K562 (cell line): Measurements from ENCODE around the gene MLN. TPM values are rescaled to one million over a fixed set of nuclear protein-coding genes. Genes with fewer than 3 reads are reported as not detected.

Experiments used
- ATAC-seq: fragments of 200-7000 bp; cut with Tn5 transposase; 3 replicates; pipeline ENCODE4 v1.9.1; 2020; ENCODE audit warnings: moderate library complexity
- BruUV-seq: library from RNA; stranded (reverse); fragments of 400-500 nt; replicated peaks from 2 replicates; lab custom pipeline; 2021; lab: Mats Ljungman, UMichigan
- CTCF ChIA-PET: fragments of 300-600 bp; formaldehyde crosslinking; extraction: SDS; loops from one replicate; lab custom pipeline; 2021; ENCODE audit warnings: low intra/inter-chr PET ratio; lab: Yijun Ruan, JAX
- POLR2A ChIA-PET: fragments of 300-600, 350-650 bp; sonication (Branson Sonifier 250); formaldehyde crosslinking; extraction: SDS; loops from one replicate; lab custom pipeline; 2021; ENCODE audit warnings: antibody characterized with exemption, inconsistent platforms; lab: Yijun Ruan, JAX
- DNase-seq, 4 experiments: peaks; one replicate each; pipeline versions ENCODE4 v3.0.0 to v3.0.0-alpha.2; 2011 to 2018; ENCODE audit warnings: low spot score in 3 of 4, mixed read lengths in 3 of 4; ENCODE audit errors: extremely low read depth in 1 of 4
- FAIRE-seq: peaks from 2 replicates; lab custom pipeline; 2011; peaks lifted over from hg19 to GRCh38; lab: Jason Lieb, UNC
- H2AFZ ChIP-seq: 2 replicates; pipeline ENCODE4 v1.6.0; 2011; ENCODE audit warnings: low read depth, low read length, control low read depth, inconsistent platforms
- H3K27ac ChIP-seq: fragments of 200-600 bp; 3 replicates; pipeline ENCODE4 v1.8.0; 2011; ENCODE audit warnings: low read depth, mild to moderate bottlenecking, control low read depth, inconsistent platforms, low read length, moderate library complexity, mixed read lengths; ENCODE audit errors: extremely low read depth
- H3K27me3 ChIP-seq, 2 experiments: fragments of 300-600 bp in 1 of 2; 2 replicates in 1 of 2; 3 replicates in 1 of 2; pipeline versions ENCODE4 v1.6.0 to v1.8.0; 2011; ENCODE audit warnings: inconsistent platforms in 2 of 2, low read length in 2 of 2, mild to moderate bottlenecking in 1 of 2, mixed read lengths in 1 of 2, moderate library complexity in 1 of 2; ENCODE audit not compliant: control insufficient read depth in 2 of 2, insufficient read depth in 2 of 2
- H3K36me3 ChIP-seq: fragments of 300-600 bp; 3 replicates; pipeline ENCODE4 v1.8.0; 2011; ENCODE audit warnings: mild to moderate bottlenecking, low read length, inconsistent platforms; ENCODE audit not compliant: control insufficient read depth, insufficient read depth
- H3K4me1 ChIP-seq, 2 experiments: fragments of 200-600 bp in 1 of 2; replicated peaks in 1 of 2; 2 replicates in 1 of 2; 3 replicates in 1 of 2; pipeline versions ENCODE4 v1.5.1 to v1.8.0; 2011; ENCODE audit warnings: inconsistent platforms in 2 of 2, low read length in 2 of 2, mild to moderate bottlenecking in 1 of 2, mixed read lengths in 1 of 2, moderate library complexity in 1 of 2; ENCODE audit not compliant: control insufficient read depth in 2 of 2, insufficient read depth in 2 of 2
- H3K4me2 ChIP-seq: 2 replicates; pipeline ENCODE4 v1.6.1; 2011; ENCODE audit warnings: low read length, control low read depth, inconsistent platforms, mixed read lengths; ENCODE audit not compliant: insufficient read depth
- H3K4me3 ChIP-seq: fragments of 200-600 bp; sonication (generic), shearing (Covaris generic); 2 replicates; pipeline ENCODE4 v1.5.1; 2016; ENCODE audit warnings: control low read depth, inconsistent platforms
- H3K79me2 ChIP-seq: fragments of 200-600 bp; 3 replicates; pipeline ENCODE4 v1.8.0; 2011; ENCODE audit warnings: low read length, inconsistent platforms; ENCODE audit not compliant: control insufficient read depth, insufficient read depth
- H3K9ac ChIP-seq, 2 experiments: 2 replicates each; pipeline versions ENCODE4 v1.6.0 to v1.6.1; 2011; ENCODE audit warnings: low read depth in 2 of 2, low read length in 2 of 2, control low read depth in 1 of 2, inconsistent platforms in 1 of 2, mild to moderate bottlenecking in 1 of 2, mixed read lengths in 1 of 2; ENCODE audit not compliant: insufficient read depth in 1 of 2
- H3K9me1 ChIP-seq: one replicate; pipeline ENCODE4 v1.6.0; 2011; ENCODE audit warnings: inconsistent platforms, mild to moderate bottlenecking, low read length, moderate library complexity; ENCODE audit not compliant: control insufficient read depth, insufficient read depth
- H3K9me3 ChIP-seq: replicated peaks from 2 replicates; pipeline ENCODE4 v1.5.1; 2011; ENCODE audit warnings: low read depth, low read length, inconsistent platforms; ENCODE audit not compliant: control insufficient read depth, insufficient read depth
- H4K20me1 ChIP-seq: replicated peaks from 2 replicates; pipeline ENCODE4 v1.6.1; 2011; ENCODE audit warnings: low read length, inconsistent platforms, mixed read lengths; ENCODE audit not compliant: control insufficient read depth, insufficient read depth
- BRF1 ChIP-seq: IDR thresholded peaks from 3 replicates; pipeline ENCODE4 v1.6.1; 2011; ENCODE audit warnings: borderline replicate concordance, mild to moderate bottlenecking; ENCODE audit not compliant: insufficient read length; ENCODE audit errors: extremely low read depth
- ESRRA ChIP-seq: fragments of 450-650 bp; IDR thresholded peaks from 2 replicates; pipeline ENCODE4 v1.6.1; 2014; ENCODE audit warnings: low read depth, mild to moderate bottlenecking, moderate library complexity, borderline replicate concordance
- HCFC1 ChIP-seq: IDR thresholded peaks from 2 replicates; pipeline ENCODE4 v1.6.1; 2012; ENCODE audit warnings: low read depth, low read length, improper control_type of control experiment
- HNRNPUL1 ChIP-seq: fragments of 200-400 bp; formaldehyde crosslinking; IDR thresholded peaks from 2 replicates; pipeline ENCODE4 v1.6.1; 2017; ENCODE audit warnings: low read length
- SMAD4 ChIP-seq: fragments of 250-450 bp; sonication (Bioruptor Pico); conservative IDR thresholded peaks from 2 replicates; pipeline ENCODE4 v1.8.0; 2021; ENCODE audit warnings: inconsistent platforms, mild to moderate bottlenecking, moderate library complexity
- ZNF57 ChIP-seq: fragments of 450-650 bp; formaldehyde crosslinking; IDR thresholded peaks from 2 replicates; pipeline ENCODE4 v1.4.0; 2020; ENCODE audit warnings: mild to moderate bottlenecking, moderate library complexity
- WGBS: fragments of 100-300 bp; shearing (Covaris generic); methylation state at CpG from one replicate; pipeline ENCODE4 v1.1.6; 2016; ENCODE audit warnings: low coverage, mixed read lengths; ENCODE audit not compliant: insufficient coverage; ENCODE audit errors: missing lambda C conversion rate; 5-methylcytosine and 5-hydroxymethylcytosine counted together
- in situ Hi-C: fragments of 300-500 bp; cut with MboI; formaldehyde crosslinking; loops from 4 replicates; pipeline ENCODE4 v1.15.0; 2018; ENCODE audit warnings: inconsistent platforms, mixed read lengths
- intact Hi-C: fragments of 100-400 bp; cut with micrococcal nuclease; formaldehyde crosslinking; loops from 2 replicates; pipeline ENCODE4 v1.14.2; 2022
- polyA plus RNA-seq, 8 experiments: library from polyadenylated mRNA; depleted of rRNA in 4 of 8; stranded (reverse) in 5 of 8; unstranded in 3 of 8; fragments of >200 nt; fragmentation: Nextera tagmentation in 2 of 8; fragmentation: Illumina TruSeq in 1 of 8; extraction: Ambion mirVana in 2 of 8; extraction: Trizol in 1 of 8; gene quantifications; 2 replicates each; pipeline versions ENCODE4 v1.2.1 to v1.2.3, GENCODE V29; 2011 to 2014; ENCODE audit warnings: inconsistent platforms in 1 of 8, missing spikeins in 1 of 8
- total RNA-seq, 7 experiments: library from RNA; depleted of rRNA in 6 of 7; stranded (reverse); fragments of >200 nt in 6 of 7; fragmentation: Illumina TruSeq in 2 of 7; extraction: Trizol in 2 of 7; gene quantifications; 2 replicates each; pipeline versions ENCODE4 v1.2.1 to v1.2.3, GENCODE V29; 2011 to 2021; ENCODE audit warnings: low replicate concordance in 1 of 7
- TF ChIP-seq, protein P1 (sequence below): fragments of 450-650 bp; IDR thresholded peaks from 2 replicates; pipeline ENCODE4 v1.6.1; 2018; ENCODE audit not compliant: partially characterized antibody

The MLN gene
- total and polyA plus RNA-seq, 9 of the 15 experiments (the other 6 are each of a cell fraction or from before 2014, with no cell fraction given): not detected

DNA sequence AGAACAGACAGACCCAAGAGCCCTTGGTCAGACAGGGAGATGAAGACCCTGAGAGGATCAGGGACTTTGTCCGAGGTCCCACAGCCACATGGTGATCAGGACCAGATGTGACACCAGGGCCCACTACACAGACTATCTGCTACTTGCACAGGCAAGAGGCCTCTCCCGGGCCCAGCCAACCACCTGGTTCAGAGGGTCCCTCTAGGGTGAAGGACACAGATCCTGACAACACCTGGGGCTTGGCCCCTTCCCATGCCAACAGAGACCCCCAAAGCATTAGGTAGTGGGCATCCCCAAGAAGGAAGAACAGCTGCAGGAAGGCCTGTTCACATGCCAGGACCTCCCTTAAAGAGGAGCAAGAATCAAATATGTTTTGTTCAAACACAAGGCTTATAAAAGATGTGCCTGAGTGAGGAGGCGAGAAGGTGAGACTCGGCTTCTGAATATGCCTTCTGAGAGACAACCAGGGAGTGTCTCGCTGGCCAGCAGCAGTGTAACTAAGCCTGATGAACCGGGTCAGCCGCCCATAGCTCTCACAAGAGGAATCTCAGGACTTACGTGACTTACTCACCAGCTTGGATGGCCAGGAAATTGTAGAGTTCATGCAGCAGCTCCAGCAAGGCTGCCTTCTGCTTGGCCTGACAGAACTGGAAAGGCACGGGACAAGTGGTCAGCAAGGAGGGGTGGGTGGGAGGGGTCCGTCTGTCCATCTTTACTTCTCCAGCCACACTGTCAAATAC lies 19.9 kb downstream of the MLN start:
- ATAC-seq (no peak), DNase-seq (no peak), FAIRE-seq (no peak)
- WGBS: 79% methylated on average over 9 of the region's 10 CpGs
- BruUV-seq: no TSS peak
- Histone ChIP-seq H2AFZ (no peak overlapping the region), H3K4me2 (no peak overlapping the region), H3K9ac (no peak overlapping the region), H3K27ac (no peak overlapping the region), H3K9me1 (peaks cover 4% of the 10 kb centered on the region), H3K4me3 (no peak overlapping the region), H3K36me3 (peaks cover 70% of the 10 kb centered on the region; the same call in 2 of the 3 replicates), H3K9me3 (no peaks in the 10 kb centered on the region), H3K79me2 (peaks cover 25% of the 10 kb centered on the region), H4K20me1 (no peaks in the 10 kb centered on the region), H3K27me3 (no peaks in the 10 kb centered on the region), H3K4me1 (peaks cover 10 to 18% of the 10 kb centered on the region in 2 experiments; a peak in 3 of 5 replicates)
- ChIA-PET CTCF (no interaction called here), POLR2A (interaction anchor here (0.7 to 7.0 kb wide), 3 partner anchors 13 to 380 kb away, joined by 3 to 36 read pairs (median 3); no protein-coding TSS in a partner anchor)
- in situ Hi-C loops (no loop called here), intact Hi-C loops (no loop called here)
- TF ChIP-seq ZNF57 (no peak), BRF1 (no peak), SMAD4 (no peak), ESRRA (no peak), HNRNPUL1 (no peak), HCFC1 (no peak)
- TF ChIP-seq, protein P1, sequence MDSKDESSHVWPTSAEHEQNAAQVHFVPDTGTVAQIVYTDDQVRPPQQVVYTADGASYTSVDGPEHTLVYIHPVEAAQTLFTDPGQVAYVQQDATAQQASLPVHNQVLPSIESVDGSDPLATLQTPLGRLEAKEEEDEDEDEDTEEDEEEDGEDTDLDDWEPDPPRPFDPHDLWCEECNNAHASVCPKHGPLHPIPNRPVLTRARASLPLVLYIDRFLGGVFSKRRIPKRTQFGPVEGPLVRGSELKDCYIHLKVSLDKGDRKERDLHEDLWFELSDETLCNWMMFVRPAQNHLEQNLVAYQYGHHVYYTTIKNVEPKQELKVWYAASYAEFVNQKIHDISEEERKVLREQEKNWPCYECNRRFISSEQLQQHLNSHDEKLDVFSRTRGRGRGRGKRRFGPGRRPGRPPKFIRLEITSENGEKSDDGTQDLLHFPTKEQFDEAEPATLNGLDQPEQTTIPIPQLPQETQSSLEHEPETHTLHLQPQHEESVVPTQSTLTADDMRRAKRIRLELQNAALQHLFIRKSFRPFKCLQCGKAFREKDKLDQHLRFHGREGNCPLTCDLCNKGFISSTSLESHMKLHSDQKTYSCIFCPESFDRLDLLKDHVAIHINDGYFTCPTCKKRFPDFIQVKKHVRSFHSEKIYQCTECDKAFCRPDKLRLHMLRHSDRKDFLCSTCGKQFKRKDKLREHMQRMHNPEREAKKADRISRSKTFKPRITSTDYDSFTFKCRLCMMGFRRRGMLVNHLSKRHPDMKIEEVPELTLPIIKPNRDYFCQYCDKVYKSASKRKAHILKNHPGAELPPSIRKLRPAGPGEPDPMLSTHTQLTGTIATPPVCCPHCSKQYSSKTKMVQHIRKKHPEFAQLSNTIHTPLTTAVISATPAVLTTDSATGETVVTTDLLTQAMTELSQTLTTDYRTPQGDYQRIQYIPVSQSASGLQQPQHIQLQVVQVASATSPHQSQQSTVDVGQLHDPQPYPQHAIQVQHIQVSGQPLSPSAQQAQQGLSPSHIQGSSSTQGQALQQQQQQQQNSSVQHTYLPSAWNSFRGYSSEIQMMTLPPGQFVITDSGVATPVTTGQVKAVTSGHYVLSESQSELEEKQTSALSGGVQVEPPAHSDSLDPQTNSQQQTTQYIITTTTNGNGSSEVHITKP: no peak
